ENCODE results near the gene RALB.

The RALB gene

GRCh38 chr2:120237491-120237902 lies 15.2 kb upstream of the RALB start:
- H3K4me3 ChIP-seq (ENCODE audit: low read length), result no peak overlapping the region
- TF ChIP-seq CTCF (IDR thresholded peaks at IDR 0.05; ENCODE audit: insufficient read depth, low read depth, low read length, missing control alignments), result no peak
- peak; percentile 44 for DNase-seq (ENCODE audit: low read depth)

GRCh38 chr2:120238728-120239487 lies 13.7 kb upstream of the RALB start:
- DNase-seq (ENCODE audit: low read depth), result peak; percentile 87
- TF ChIP-seq CTCF (IDR thresholded peaks at IDR 0.05; ENCODE audit: insufficient read depth, low read depth, low read length, missing control alignments), result no peak
- no peak overlapping the region for H3K4me3 ChIP-seq (ENCODE audit: low read length)

- TF ChIP-seq CTCF (IDR thresholded peaks at IDR 0.05; ENCODE audit: insufficient read depth, low read depth, low read length, missing control alignments), result no peak
- no peak overlapping the region for H3K4me3 ChIP-seq (ENCODE audit: low read length)
- DNase-seq (ENCODE audit: low read depth), result peak; percentile 84
These were observed 13.0 kb upstream of the RALB start for GRCh38 chr2:120239488-120240287.

GRCh38 chr2:120240901-120241429 lies 11.7 kb upstream of the RALB start:
- no peak for TF ChIP-seq CTCF (IDR thresholded peaks at IDR 0.05; ENCODE audit: insufficient read depth, low read depth, low read length, missing control alignments)
- H3K4me3 ChIP-seq (ENCODE audit: low read length), result no peak overlapping the region
- DNase-seq (ENCODE audit: low read depth), result no peak

- DNase-seq (ENCODE audit: low read depth), result no peak
- TF ChIP-seq CTCF (IDR thresholded peaks at IDR 0.05; ENCODE audit: insufficient read depth, low read depth, low read length, missing control alignments), result no peak
- H3K4me3 ChIP-seq (ENCODE audit: low read length), result no peak overlapping the region
These were observed 11.0 kb upstream of the RALB start for GRCh38 chr2:120241684-120242083.

GRCh38 chr2:120243211-120243610 lies 9.4 kb upstream of the RALB start:
- TF ChIP-seq CTCF (IDR thresholded peaks at IDR 0.05; ENCODE audit: insufficient read depth, low read depth, low read length, missing control alignments), result no peak
- DNase-seq (ENCODE audit: low read depth), result peak; percentile 47

More at GRCh38 chr2:120243211-120243610, 9.4 kb upstream of the RALB start:
- H3K4me3 ChIP-seq (ENCODE audit: low read length), result no peak overlapping the region

Data from epithelial cell of esophagus (primary cell).